GM13977 (cell line): Measurements from ENCODE around the gene TMTC3.

Experiments used
- DNase-seq: peaks from one replicate; pipeline ENCODE4 v3.0.0; 2012; ENCODE audit warnings: low spot score
- CTCF ChIP-seq: IDR thresholded peaks from 2 replicates; pipeline ENCODE4 v1.5.1; 2012; ENCODE audit warnings: mild to moderate bottlenecking, control low read depth; ENCODE audit not compliant: insufficient read depth; ENCODE audit errors: extremely low read depth, missing control alignments
- in situ Hi-C: fragments of 300-500 bp; cut with MboI; formaldehyde crosslinking; loops from one replicate; pipeline ENCODE4 v1.12.0; 2022; ENCODE audit warnings: low sequenced_read_pairs, low pct_unique_long_range_greater_than_20kb, mixed read lengths, inconsistent platforms; ENCODE audit not compliant: unreplicated experiment

Gene TMTC3

GRCh38 chr12:88192426-88192825, 50.3 kb downstream of the TMTC3 start:
- no peak for DNase-seq
- TF ChIP-seq CTCF, result no peak
- in situ Hi-C loops, result no loop called here

- no peak for TF ChIP-seq CTCF
- no peak for DNase-seq
- in situ Hi-C loops, result no loop called here
Observed at GRCh38 chr12:88194868-88195267, 52.8 kb downstream of the TMTC3 start.

- in situ Hi-C loops, result no loop called here
Observed at GRCh38 chr12:88200029-88200428, 57.9 kb downstream of the TMTC3 start.

GRCh38 chr12:88202500-88202899, 60.4 kb downstream of the TMTC3 start:
- in situ Hi-C loops, result no loop called here
- no peak for DNase-seq

More at GRCh38 chr12:88200029-88200428, 57.9 kb downstream of the TMTC3 start:
- no peak for TF ChIP-seq CTCF
- DNase-seq, result no peak

GRCh38 chr12:88206601-88207000, 64.5 kb downstream of the TMTC3 start:
- TF ChIP-seq CTCF, result no peak
- no peak for DNase-seq
- in situ Hi-C loops, result no loop called here

More at GRCh38 chr12:88202500-88202899, 60.4 kb downstream of the TMTC3 start:
- TF ChIP-seq CTCF, result no peak

GRCh38 chr12:88207921-88208620, 66.0 kb downstream of the TMTC3 start:
- in situ Hi-C loops, result no loop called here
- no peak for TF ChIP-seq CTCF
- no peak for DNase-seq
